Spleen (tissue), 7 donors: Measurements from ENCODE around the gene ATAD3B.
"Not testable (repeated sequence)": the region's sequence is repeated elsewhere in the genome, so short reads cannot be mapped to it uniquely, and the experiment has no call there.

ENCODE experiments used
- CTCF ChIP-seq, 11 experiments: fragments of 200-600 bp in 7 of 11; fragments of 450-650 bp in 4 of 11; sonication (generic) in 4 of 11; IDR thresholded peaks in 8 of 11; conservative IDR thresholded peaks in 3 of 11; 1 replicate in 7 of 11; 2 replicates in 4 of 11; pipeline versions ENCODE4 v1.4.0 to v1.8.0; 2016 to 2021; ENCODE audit warnings: antibody characterized with exemption in 11 of 11, inconsistent platforms in 4 of 11, mild to moderate bottlenecking in 1 of 11
- POLR2AphosphoS5 ChIP-seq, 3 donors: sonication (generic); formaldehyde crosslinking; IDR thresholded peaks; one replicate each; pipeline ENCODE4 v1.5.1; 2017; ENCODE audit warnings: antibody characterized with exemption in 3 of 3
- donor health status: DM: no; HTN: no; CAD: no; lungs with moderate emphysema.
- donor health status: DM: no; HTN: no; CAD: no.
- donor health status: DM: no; HTN: no; CAD: no.

DNA sequence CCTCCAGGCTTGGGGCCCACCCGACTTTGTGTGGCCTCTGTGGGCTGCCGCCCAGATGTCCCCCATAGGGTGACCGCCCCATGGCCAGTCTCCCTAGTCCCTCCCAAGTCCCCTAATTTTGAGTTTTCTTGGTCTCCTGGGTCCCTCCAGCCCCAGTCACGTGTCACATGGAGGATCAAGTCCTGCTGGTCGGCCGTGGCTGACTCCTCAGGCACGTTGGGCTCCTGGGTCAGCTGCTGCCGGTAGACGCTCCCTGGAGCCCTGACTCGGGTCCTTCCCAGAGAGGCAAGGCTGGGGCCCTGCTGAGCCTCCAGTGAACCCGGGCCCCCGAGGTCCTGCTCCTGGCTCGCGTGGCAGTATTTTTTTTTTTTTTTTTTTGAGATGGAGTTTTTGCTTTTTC lies 11.9 kb upstream of the ATAD3B start:
- TF ChIP-seq CTCF (IDR thresholded peaks at IDR 0.05 in 8 of 11, conservative IDR thresholded peaks at IDR 0.05 in 3 of 11); POLR2AphosphoS5 (IDR thresholded peaks at IDR 0.05): not testable (repeated sequence)
